Trophoblast cell (in vitro differentiated cells and primary cell): Measurements from ENCODE around the gene NTF4. TPM values are rescaled to one million over a fixed set of nuclear protein-coding genes. Genes with fewer than 3 reads are reported as not detected.

Experiments used
- DNase-seq, 2 donors: peaks; one replicate each; pipeline ENCODE4 v3.0.0-alpha.2; 2016
- H2AFZ ChIP-seq: 2 replicates; pipeline ENCODE4 v1.6.1; 2013; ENCODE audit warnings: low read length, moderate library complexity, mild to moderate bottlenecking; ENCODE audit not compliant: insufficient read depth, poor library complexity
- H2AK5ac ChIP-seq: 2 replicates; pipeline ENCODE4 v1.6.1; 2013; ENCODE audit warnings: mild to moderate bottlenecking, low read length
- H2BK120ac ChIP-seq: 2 replicates; pipeline ENCODE4 v1.6.1; 2013; ENCODE audit warnings: low read length, mild to moderate bottlenecking, moderate library complexity; ENCODE audit not compliant: insufficient read depth, poor library complexity
- H2BK12ac ChIP-seq: 2 replicates; pipeline ENCODE4 v1.6.1; 2013; ENCODE audit warnings: mild to moderate bottlenecking, low read length, moderate library complexity
- H2BK5ac ChIP-seq: 2 replicates; pipeline ENCODE4 v1.6.1; 2013; ENCODE audit warnings: low read length, low read depth, moderate library complexity, mild to moderate bottlenecking; ENCODE audit not compliant: poor library complexity
- H3K14ac ChIP-seq: 2 replicates; pipeline ENCODE4 v1.6.1; 2013; ENCODE audit warnings: mild to moderate bottlenecking, low read length
- H3K18ac ChIP-seq: 2 replicates; pipeline ENCODE4 v1.6.1; 2013; ENCODE audit warnings: mild to moderate bottlenecking, low read length
- H3K23ac ChIP-seq: 2 replicates; pipeline ENCODE4 v1.6.1; 2013; ENCODE audit warnings: low read length
- H3K27ac ChIP-seq: 2 replicates; pipeline ENCODE4 v1.5.1; 2013; ENCODE audit warnings: low read depth, mild to moderate bottlenecking, inconsistent platforms, low read length, moderate library complexity
- H3K27me3 ChIP-seq: 2 replicates; pipeline ENCODE4 v1.6.1; 2013; ENCODE audit warnings: inconsistent platforms, mild to moderate bottlenecking, low read length, moderate library complexity; ENCODE audit not compliant: insufficient read depth
- H3K36me3 ChIP-seq, 2 experiments: 1 replicate in 1 of 2; 2 replicates in 1 of 2; pipeline ENCODE4 v1.6.1; 2013; ENCODE audit warnings: low read length in 2 of 2, mild to moderate bottlenecking in 2 of 2, moderate library complexity in 1 of 2; ENCODE audit not compliant: insufficient read depth in 2 of 2, control insufficient read depth in 1 of 2
- H3K4ac ChIP-seq: 2 replicates; pipeline ENCODE4 v1.6.1; 2013; ENCODE audit warnings: low read depth, mild to moderate bottlenecking, low read length, moderate library complexity
- H3K4me1 ChIP-seq, 2 experiments: 1 replicate in 1 of 2; 2 replicates in 1 of 2; pipeline ENCODE4 v1.6.1; 2013; ENCODE audit warnings: low read length in 2 of 2, mild to moderate bottlenecking in 2 of 2, moderate library complexity in 1 of 2; ENCODE audit not compliant: insufficient read depth in 2 of 2, control insufficient read depth in 1 of 2
- H3K4me2 ChIP-seq: 2 replicates; pipeline ENCODE4 v1.6.1; 2013; ENCODE audit warnings: inconsistent platforms, mild to moderate bottlenecking, low read length, moderate library complexity
- H3K4me3 ChIP-seq: 2 replicates; pipeline ENCODE4 v1.5.1; 2013; ENCODE audit warnings: mild to moderate bottlenecking, low read depth, low read length, inconsistent platforms
- H3K79me1 ChIP-seq: one replicate; pipeline ENCODE4 v1.6.1; 2013; ENCODE audit warnings: low read length
- H3K79me2 ChIP-seq: 2 replicates; pipeline ENCODE4 v1.6.1; 2013; ENCODE audit warnings: low read length, mild to moderate bottlenecking; ENCODE audit not compliant: control insufficient read depth, insufficient read depth, poor library complexity
- H3K9ac ChIP-seq: 2 replicates; pipeline ENCODE4 v1.6.1; 2013; ENCODE audit warnings: mild to moderate bottlenecking, low read length
- H3K9me3 ChIP-seq: 2 replicates; pipeline ENCODE4 v1.6.1; 2013; ENCODE audit warnings: low read depth, mild to moderate bottlenecking, control low read depth, inconsistent platforms, low read length; ENCODE audit not compliant: insufficient read depth
- H4K12ac ChIP-seq: 2 replicates; pipeline ENCODE4 v1.6.1; 2013; ENCODE audit warnings: low read depth, mild to moderate bottlenecking, low read length, moderate library complexity
- H4K8ac ChIP-seq: 2 replicates; pipeline ENCODE4 v1.6.1; 2013; ENCODE audit warnings: low read depth, mild to moderate bottlenecking, low read length, moderate library complexity
- H4K91ac ChIP-seq: one replicate; pipeline ENCODE4 v1.6.1; 2013; ENCODE audit warnings: low read depth, mild to moderate bottlenecking, low read length, moderate library complexity
- WGBS: extraction: QIAGEN DNeasy Blood & Tissue Kit; methylation state at CpG from one replicate; pipeline ENCODE4 v1.1.7; 2013; ENCODE audit warnings: missing lambda C conversion rate; ENCODE audit not compliant: insufficient read length, insufficient coverage; ENCODE audit errors: extremely low coverage; 5-methylcytosine and 5-hydroxymethylcytosine counted together
- polyA plus RNA-seq: library from polyadenylated mRNA; stranded (reverse); fragments of 200-250 nt; gene quantifications from 2 replicates; pipeline ENCODE4 v1.2.3, GENCODE V29; 2013

Gene NTF4
- 7.8 and 8.7 TPM in 2 replicates for polyA plus RNA-seq

GRCh38 chr19:49064768-49065611 is at the start of gene NTF4:
NTF4 (minus strand) TSS chr19:49064818; CDS start chr19:49061997, 2,821 bp downstream.
- peak within 1 kb of the TSS; percentile 45 for H3K4me3 ChIP-seq
- peak within 1 kb of the TSS; percentile 87 for H4K12ac ChIP-seq
- peak within 1 kb of the TSS; percentile 82 for H2AFZ ChIP-seq
- H3K79me2 ChIP-seq, result peaks cover 4% of the 10 kb centered on the region
- peaks cover 6% of the 10 kb centered on the region for H3K9me3 ChIP-seq
- H4K91ac ChIP-seq, result peak within 1 kb of the TSS; percentile 97
- peak within 1 kb of the TSS; percentile 78 for H2BK5ac ChIP-seq
- peaks cover 1% of the 10 kb centered on the region for H3K27me3 ChIP-seq
- H3K27ac ChIP-seq, result peak within 1 kb of the TSS; percentile 81
- peak within 1 kb of the TSS; percentile 62 for H3K4me2 ChIP-seq
- no peak within 1 kb of the TSS for H3K23ac ChIP-seq
- H2AK5ac ChIP-seq, result peak within 1 kb of the TSS; percentile 84
- peak within 1 kb of the TSS; percentile 65 for H3K4ac ChIP-seq
- H3K18ac ChIP-seq, result peak within 1 kb of the TSS; percentile 97
- H3K14ac ChIP-seq, result peak within 1 kb of the TSS; percentile 85
- H3K4me1 ChIP-seq, result peaks cover 21 to 26% of the 10 kb centered on the region in 2 experiments
- WGBS, result no CpG with 5 or more reads among the region's 53 CpGs
- peaks cover 0 to 2% of the 10 kb centered on the region in 2 experiments for H3K36me3 ChIP-seq
- DNase-seq, result peak; percentile 57 to 61
- no peak within 1 kb of the TSS for H3K9ac ChIP-seq
- peak within 1 kb of the TSS; percentile 96 for H2BK120ac ChIP-seq
- peak within 1 kb of the TSS; percentile 92 for H2BK12ac ChIP-seq
- H4K8ac ChIP-seq, result peak within 1 kb of the TSS; percentile 96
- peaks cover 17% of the 10 kb centered on the region for H3K79me1 ChIP-seq

GRCh38 chr19:49113762-49114629 is 49.4 kb upstream of the NTF4 start, which contains the start of gene LIN7B:
LIN7B (plus strand) TSS chr19:49114370; CDS start chr19:49114405, 35 bp downstream.
- H3K4me3 ChIP-seq, result peak within 1 kb of the TSS; percentile 80
- DNase-seq, result peak; percentile 58 to 82
- H3K4ac ChIP-seq, result peak within 1 kb of the TSS; percentile 34
- peak within 1 kb of the TSS; percentile 39 for H4K12ac ChIP-seq
- peaks cover 7% of the 10 kb centered on the region for H3K79me2 ChIP-seq
- peak within 1 kb of the TSS; percentile 67 for H2BK5ac ChIP-seq
- peak within 1 kb of the TSS; percentile 96 for H3K4me2 ChIP-seq
- H3K9me3 ChIP-seq, result peaks cover 3% of the 10 kb centered on the region
- H3K27me3 ChIP-seq, result no peaks in the 10 kb centered on the region
- peak within 1 kb of the TSS; percentile 48 for H3K18ac ChIP-seq
- WGBS, result no CpG with 5 or more reads among the region's 66 CpGs
- no peak within 1 kb of the TSS for H3K23ac ChIP-seq
- H4K91ac ChIP-seq, result peak within 1 kb of the TSS; percentile 80
- H3K14ac ChIP-seq, result peak within 1 kb of the TSS; percentile 63
- H3K27ac ChIP-seq, result peak within 1 kb of the TSS; percentile 38
- peak within 1 kb of the TSS; percentile 34 for H4K8ac ChIP-seq
- peak within 1 kb of the TSS; percentile 71 for H2AK5ac ChIP-seq
- peak within 1 kb of the TSS; percentile 8 for H2BK12ac ChIP-seq
- peaks cover 10 to 14% of the 10 kb centered on the region in 2 experiments for H3K36me3 ChIP-seq
- peak within 1 kb of the TSS; percentile 53 for H2AFZ ChIP-seq
- peaks cover 13% of the 10 kb centered on the region for H3K79me1 ChIP-seq
- peak within 1 kb of the TSS; percentile 67 for H2BK120ac ChIP-seq
- H3K4me1 ChIP-seq, result peaks cover 10 to 20% of the 10 kb centered on the region in 2 experiments
- H3K9ac ChIP-seq, result peak within 1 kb of the TSS; percentile 73

GRCh38 chr19:49111218-49111998 is 46.8 kb upstream of the NTF4 start:
- Histone ChIP-seq H2AFZ (no peak overlapping the region), H3K27me3 (no peaks in the 10 kb centered on the region), H3K79me2 (peaks cover 5% of the 10 kb centered on the region), H2BK12ac (no peak overlapping the region), H3K36me3 (peaks cover 36 to 38% of the 10 kb centered on the region in 2 experiments), H3K14ac (no peak overlapping the region), H3K23ac (no peak overlapping the region), H3K9ac (no peak overlapping the region), H3K4ac (no peak overlapping the region), H4K8ac (no peak overlapping the region), H3K4me2 (no peak overlapping the region), H4K91ac (no peak overlapping the region), H3K79me1 (peaks cover 8% of the 10 kb centered on the region), H2AK5ac (no peak overlapping the region), H2BK5ac (no peak overlapping the region), H4K12ac (no peak overlapping the region), H3K4me3 (no peak overlapping the region), H3K18ac (no peak overlapping the region), H3K4me1 (peaks cover 5 to 9% of the 10 kb centered on the region in 2 experiments), H2BK120ac (no peak overlapping the region), H3K27ac (no peak overlapping the region), H3K9me3 (peaks cover 3% of the 10 kb centered on the region)
- no CpG with 5 or more reads among the region's 11 CpGs for whole genome bisulfite sequencing
- no peak for DNase-seq
